NCI-H524 (cell line): Measurements from ENCODE around the gene PGAM5.
"Not testable (repeated sequence)": the region's sequence is repeated elsewhere in the genome, so short reads cannot be mapped to it uniquely, and the experiment has no call there.

Source experiments
- DNase-seq, 2 experiments: peaks; one replicate each; lab custom pipeline; 2025; lab: John Stamatoyannopoulos, UW

Gene PGAM5

DNA sequence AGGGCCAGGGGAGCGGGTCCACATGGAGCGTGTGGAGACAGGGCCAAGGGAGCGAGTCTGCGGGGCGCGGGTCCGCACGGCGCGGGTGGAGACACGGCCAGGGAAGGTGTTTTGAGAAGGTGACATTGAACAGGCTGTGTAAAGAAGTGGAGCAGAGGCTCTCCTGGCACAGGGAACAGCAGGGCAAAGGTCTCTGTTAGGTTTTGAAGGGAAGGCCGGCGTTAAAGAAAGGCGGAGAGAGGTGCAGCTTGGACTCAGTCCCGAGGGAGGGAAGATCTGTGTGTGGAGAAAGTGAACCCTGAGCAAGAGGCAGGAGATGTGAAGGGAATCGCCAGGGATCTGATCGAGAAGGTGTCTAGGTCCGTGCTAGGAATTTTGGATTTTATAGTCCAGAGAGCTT lies 21.4 kb upstream of the PGAM5 start:
- no peak for DNase-seq

DNA sequence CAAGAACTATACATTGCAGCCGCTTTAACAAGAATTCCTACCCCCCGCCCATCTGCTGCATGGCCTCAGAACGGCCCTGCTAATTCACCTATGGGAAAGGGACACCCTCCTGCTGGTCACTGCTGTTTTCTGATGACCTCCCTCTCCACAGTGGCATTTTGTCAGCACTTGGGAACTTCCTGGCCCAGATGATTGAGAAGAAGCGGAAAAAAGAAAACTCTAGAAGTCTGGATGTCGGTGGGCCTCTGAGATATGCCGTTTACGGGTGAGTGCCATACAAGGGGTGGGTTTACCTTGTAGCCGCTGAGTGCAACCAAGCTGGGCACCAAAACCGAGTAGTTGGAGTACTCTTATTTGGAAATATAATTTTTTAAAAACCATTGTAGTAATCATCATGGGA lies 20.5 kb upstream of the PGAM5 start:
- no peak for DNase-seq

- not testable (repeated sequence) for DNase-seq
These were observed 18.6 kb upstream of the PGAM5 start for GRCh38 chr12:132692030-132692429.

DNA sequence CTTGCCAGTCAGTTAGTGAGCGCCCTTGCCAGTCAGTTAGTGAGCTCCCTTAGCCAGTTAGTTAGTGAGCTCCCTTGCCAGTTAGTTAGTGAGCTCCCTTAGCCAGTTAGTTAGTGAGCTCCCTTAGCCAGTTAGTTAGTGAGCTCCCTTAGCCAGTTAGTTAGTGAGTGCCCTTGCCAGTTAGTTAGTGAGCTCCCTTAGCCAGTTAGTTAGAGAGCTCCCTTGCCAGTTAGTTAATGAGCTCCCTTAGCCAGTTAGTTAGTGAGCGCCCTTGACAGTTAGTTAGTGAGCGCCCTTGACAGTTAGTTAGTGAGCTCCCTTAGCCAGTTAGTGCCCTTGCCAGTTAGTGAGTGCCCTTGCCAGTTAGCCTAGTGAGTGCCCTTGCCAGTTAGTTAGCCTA lies 15.8 kb upstream of the PGAM5 start:
- DNase-seq, result not testable (repeated sequence)

DNA sequence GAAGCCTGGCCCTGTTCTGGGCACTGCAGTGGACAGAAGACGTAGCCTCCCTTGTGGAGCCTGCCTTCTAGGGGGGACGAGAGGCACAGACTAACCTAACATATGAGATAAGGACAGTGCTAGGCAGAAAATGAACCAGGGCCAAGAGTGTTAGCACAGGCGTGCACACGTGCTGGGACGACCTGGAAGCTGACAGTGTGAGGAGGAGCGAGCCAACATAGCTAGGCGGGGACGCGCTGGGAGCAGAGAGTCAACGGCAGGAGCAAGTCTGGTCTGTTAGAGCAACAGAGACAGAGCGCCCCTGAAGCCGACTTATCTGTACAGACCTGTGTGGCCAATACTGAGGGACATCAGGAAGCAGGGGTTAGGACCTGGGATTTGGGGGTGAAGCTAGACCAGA lies 15.2 kb upstream of the PGAM5 start:
- no peak for DNase-seq

- DNase-seq, result no peak
These were observed 12.3 kb upstream of the PGAM5 start for GRCh38 chr12:132698341-132698740.

- DNase-seq, result no peak
These were observed 10.3 kb upstream of the PGAM5 start for GRCh38 chr12:132700212-132700822.

DNA sequence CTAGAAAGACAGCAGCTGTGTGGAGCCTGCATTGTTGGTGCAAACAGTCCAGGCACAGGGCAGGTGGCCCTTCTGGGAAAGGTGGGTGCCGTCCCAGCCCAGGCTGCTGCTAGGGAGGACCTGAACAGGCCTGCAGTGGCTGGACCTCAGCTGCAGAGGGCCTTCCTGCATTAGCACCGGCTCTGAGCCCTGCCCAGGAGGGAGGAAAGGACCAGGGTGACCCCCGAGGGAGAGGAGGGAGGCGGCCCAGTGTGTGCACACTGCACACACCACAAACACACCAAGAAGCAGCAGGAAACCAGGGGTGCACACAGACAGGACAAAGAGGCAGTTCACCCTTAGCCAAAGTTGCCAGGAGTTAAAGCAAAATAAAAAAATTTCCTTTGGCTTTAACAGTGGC lies 8.0 kb upstream of the PGAM5 start:
- no peak for DNase-seq

DNA sequence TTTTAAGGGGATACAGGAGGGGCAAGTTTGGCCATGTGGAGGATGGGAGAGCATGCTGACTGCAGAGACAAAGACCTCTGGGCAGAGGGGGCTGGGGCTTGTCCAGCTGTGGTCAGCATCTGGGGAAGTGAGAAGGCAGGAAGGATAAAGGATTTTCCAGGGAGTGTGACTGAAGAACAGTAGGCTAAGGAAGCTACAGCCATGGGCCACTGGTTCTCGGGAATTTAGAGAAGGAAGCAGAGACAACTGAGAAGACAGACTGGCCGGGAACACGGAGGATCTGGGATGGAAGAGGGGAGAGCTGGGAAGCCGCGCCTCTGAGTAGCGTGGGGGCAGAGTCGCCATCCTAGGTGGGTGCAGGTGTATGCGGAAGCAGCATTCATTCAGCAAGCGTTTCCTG lies 7.0 kb upstream of the PGAM5 start:
- DNase-seq, result no peak

GRCh38 chr12:132707241-132707640 lies 3.4 kb upstream of the PGAM5 start:
- no peak for DNase-seq

DNA sequence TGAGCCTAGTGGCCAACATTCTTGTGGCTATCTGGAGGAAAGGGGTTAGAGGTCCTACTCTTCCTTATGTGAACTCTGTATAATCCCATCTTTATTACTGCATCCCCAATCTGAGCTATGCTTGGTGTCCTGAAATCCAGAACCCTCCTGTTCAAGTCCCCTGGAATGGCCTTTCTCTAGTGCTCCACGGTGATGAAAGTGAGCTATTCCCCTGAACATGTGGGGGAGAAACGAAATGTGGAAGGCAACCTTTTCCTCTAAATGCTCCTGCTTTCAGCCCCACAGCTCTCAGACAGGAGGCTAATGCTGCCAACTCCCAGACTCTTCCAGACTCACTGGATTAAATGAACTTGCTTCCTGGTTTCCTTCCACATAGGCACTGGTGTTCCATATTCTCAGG lies 2.5 kb upstream of the PGAM5 start:
- no peak for DNase-seq

GRCh38 chr12:132710043-132710404 lies 618 bp upstream of the PGAM5 start:
- DNase-seq, result no peak

DNA sequence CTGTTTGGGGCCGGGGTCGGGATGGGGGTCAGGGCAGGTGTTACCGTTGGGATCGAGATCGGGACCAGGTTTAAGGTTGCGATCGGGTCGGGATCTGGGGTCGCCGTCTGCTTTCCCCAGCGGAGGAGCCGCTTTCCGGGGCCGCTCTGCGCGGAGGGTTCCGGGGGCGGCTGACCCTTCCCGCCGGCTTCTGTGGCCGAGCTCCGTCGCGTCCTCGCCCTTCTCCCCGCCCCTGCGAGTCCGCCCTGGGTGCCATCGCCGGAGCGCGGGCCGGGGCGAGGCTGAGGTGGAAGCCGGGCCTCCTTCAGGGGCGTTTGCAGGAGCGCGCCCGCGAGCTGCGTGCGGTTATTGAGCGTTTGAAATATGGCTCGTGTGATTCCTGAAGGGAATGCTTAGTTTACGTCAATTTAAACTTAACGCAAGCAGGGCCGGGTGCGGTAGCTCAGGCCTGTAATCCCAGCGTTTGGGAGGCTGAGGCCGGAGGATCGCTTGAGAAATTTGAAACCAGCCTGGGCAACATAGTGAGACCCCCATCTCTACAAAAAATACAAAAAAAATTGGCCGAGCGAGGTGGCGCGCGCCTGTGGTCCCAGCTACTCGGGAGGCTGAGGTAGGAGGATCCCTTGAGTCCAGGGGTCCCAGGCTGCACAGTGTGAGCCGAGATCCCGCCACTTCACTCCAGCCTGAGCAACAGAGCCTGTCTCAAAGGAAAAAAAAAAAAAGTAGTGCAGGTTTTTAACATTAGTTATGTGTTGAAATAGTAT lies 620 bp downstream of the PGAM5 start:
- DNase-seq, result no peak

- DNase-seq, result no peak
These were observed 2.5 kb downstream of the PGAM5 start for GRCh38 chr12:132713123-132713522.

DNA sequence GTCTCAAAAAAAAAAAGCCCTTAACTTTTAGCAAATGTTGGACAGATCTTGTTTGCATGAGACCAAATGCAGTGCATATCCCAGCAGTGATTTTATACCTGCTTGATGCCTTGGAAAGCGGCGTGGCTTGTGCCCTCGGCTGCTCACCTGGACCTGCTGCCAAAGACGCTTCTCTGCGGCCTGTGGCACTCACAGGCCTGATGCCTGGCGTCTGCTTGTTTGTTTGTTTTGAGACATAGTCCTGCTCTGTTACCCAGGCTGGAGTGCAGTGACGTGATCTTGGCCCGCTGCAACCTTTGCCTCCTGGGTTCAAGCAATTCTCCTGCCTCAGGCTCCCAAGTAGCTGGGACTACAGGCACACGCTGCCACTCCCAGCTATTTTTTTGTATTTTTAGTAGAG lies 5.2 kb downstream of the PGAM5 start:
- DNase-seq, result no peak

DNA sequence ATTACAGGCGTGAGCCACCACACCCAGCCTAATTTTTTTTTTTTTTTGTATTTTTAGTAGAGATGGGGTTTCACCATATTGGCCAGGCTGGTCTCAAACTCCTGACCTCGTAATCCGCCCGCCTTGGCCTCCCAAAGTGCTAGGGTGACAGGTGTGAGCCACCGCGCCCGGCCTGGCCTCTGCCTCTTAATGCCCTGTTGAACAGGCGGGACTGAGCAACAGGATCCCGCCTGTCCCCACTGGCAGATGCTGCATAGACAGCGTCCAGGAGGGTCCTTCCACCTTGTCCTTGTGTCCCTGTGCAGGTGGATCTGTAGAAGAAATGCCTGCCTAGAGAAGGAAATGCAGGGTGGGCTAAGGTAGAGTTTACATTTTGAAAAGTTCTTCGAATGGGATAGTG lies 5.7 kb downstream of the PGAM5 start:
- no peak for DNase-seq

GRCh38 chr12:132717011-132717410 lies 6.4 kb downstream of the PGAM5 start:
- DNase-seq, result no peak

DNA sequence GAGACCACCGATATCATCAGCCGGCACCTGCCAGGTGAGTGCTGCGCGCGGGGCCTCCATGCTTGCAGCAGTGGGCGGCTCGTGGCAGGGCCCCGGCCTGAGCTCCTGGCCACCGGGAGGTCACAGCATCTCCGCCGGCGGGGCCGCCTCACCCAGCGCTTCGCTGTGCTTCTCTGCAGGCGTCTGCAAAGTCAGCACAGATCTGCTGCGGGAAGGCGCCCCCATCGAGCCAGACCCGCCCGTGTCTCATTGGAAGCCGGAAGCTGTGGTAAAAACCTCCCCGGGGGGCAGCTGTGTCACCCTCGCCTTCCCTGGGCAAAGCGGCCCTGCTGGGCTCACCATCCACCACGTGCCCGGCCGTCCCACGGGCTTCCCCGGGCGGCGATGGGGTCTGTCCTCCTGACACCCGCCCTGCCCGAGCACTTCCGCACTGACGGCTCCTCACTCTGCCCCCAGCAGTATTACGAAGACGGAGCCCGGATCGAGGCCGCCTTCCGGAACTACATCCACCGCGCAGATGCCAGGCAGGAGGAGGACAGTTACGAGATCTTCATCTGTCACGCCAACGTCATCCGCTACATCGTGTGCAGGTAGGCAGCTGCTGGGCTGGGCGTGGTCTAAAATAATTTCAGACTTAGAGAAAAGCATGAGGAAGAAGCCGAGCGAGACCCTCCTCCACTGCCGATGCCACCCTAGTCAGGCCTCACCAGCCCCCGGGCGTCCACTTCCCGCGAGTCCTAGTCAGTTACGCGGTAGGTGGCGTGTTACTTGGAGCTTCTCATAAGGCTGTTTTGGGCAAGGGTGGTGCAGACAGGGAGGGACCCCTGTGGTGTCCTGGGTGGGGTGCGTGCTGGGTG lies 7.1 kb downstream of the PGAM5 start:
- no peak for DNase-seq

- DNase-seq, result no peak
These were observed 8.0 kb downstream of the PGAM5 start for GRCh38 chr12:132718644-132719043.

DNA sequence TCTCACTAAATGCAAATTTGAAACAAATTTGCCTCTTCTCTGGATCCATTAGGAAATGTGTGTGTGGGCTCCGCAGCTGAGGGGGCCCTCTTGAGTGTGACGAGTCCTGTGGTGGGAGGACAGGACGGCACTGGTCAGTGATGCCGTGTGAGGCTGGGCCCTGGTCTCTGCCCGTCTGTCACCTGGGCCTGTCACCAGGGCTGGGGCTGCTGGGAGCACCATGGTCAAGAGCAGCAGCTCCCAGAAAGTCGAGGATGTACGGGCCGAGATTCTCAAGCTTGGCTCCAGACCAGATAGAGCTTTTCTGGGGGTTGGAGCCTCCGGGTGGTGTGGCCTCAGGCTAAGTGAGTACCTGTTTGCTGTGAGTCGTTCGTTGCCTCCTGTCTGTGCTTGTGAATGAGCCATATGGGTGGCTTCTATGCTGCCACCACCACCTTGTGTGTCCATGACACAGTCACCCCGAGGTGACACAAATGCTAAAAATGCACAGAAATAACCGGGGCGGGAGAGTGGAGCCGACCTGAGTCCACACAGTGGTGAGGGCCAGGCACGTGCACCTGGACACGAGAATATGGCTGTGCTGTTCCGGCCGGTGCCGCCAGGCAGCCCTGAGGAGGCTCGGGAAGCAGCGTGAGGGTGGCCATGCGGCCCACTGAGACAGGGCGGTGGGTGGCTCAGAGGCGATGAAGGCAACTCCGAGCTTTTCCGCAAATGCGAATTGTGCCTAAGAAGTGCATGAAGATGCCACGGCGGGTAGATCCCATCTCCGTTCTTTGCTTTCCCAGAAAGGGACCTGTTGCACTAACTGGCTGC lies 8.7 kb downstream of the PGAM5 start:
- DNase-seq, result no peak

- DNase-seq, result no peak
These were observed 9.3 kb downstream of the PGAM5 start for GRCh38 chr12:132719954-132720324.

GRCh38 chr12:132720606-132721345 lies 10.1 kb downstream of the PGAM5 start:
- no peak for DNase-seq
